H1 (cell line): Measurements from ENCODE around the gene SYCE1L. TPM values are rescaled to one million over a fixed set of nuclear protein-coding genes. Genes with fewer than 3 reads are reported as not detected.

ENCODE experiments used
- CREB1 ChIP-seq: IDR thresholded peaks from 2 replicates; pipeline ENCODE4 v1.6.1; 2012; ENCODE audit warnings: inconsistent platforms
- POLR2A ChIP-seq, 2 experiments: IDR thresholded peaks; 1 replicate in 1 of 2; 2 replicates in 1 of 2; pipeline ENCODE4 v1.6.1; 2011; ENCODE audit warnings: low read depth in 2 of 2, low read length in 2 of 2, mild to moderate bottlenecking in 2 of 2; ENCODE audit errors: control extremely low read depth in 1 of 2
- RBBP5 ChIP-seq: IDR thresholded peaks from 2 replicates; pipeline ENCODE4 v1.7.1; 2012; ENCODE audit warnings: low read depth, mild to moderate bottlenecking, inconsistent platforms, low read length, moderate library complexity, borderline replicate concordance
- RFX5 ChIP-seq: IDR thresholded peaks from 2 replicates; pipeline ENCODE4 v1.6.1; 2011; ENCODE audit warnings: low read depth, low read length, improper control_type of control experiment, borderline replicate concordance
- RXRA ChIP-seq: IDR thresholded peaks from 2 replicates; pipeline ENCODE4 v1.6.1; 2011; ENCODE audit warnings: low read depth, mild to moderate bottlenecking, low read length, moderate library complexity; ENCODE audit not compliant: insufficient read depth
- polyA plus RNA-seq, 7 experiments: library from polyadenylated mRNA; depleted of rRNA in 3 of 7; stranded (reverse) in 5 of 7; unstranded in 2 of 7; fragments of >200 nt in 5 of 7; fragments of 200-250 nt in 2 of 7; gene quantifications; 1 replicate in 5 of 7; 2 replicates in 1 of 7; 4 replicates in 1 of 7; pipeline versions ENCODE4 v1.2.1 to v1.2.3, GENCODE V29; 2011 to 2013; ENCODE audit warnings: missing spikeins in 2 of 7, mixed read lengths in 2 of 7
- total RNA-seq: library from RNA; stranded (reverse); fragmentation: NEBNext Ultra II Directional; extraction: Animal tissue kit (Norgen Biotek cat#: 25700); gene quantifications from 2 replicates; pipeline ENCODE4 v1.2.1, GENCODE V29; 2021
- TF ChIP-seq, protein P1 (sequence below): fragments of 300-600 bp; sonication (generic); IDR thresholded peaks from 2 replicates; pipeline ENCODE4 v1.7.1; 2012; ENCODE audit warnings: low read length, moderate library complexity, mild to moderate bottlenecking, inconsistent platforms; ENCODE audit not compliant: insufficient replicate concordance

The SYCE1L gene
- total and polyA plus RNA-seq, 2 of the 8 experiments (the other 6 are each of a cell fraction or from before 2014, with no cell fraction given): 5.8 to 6.8 TPM

DNA sequence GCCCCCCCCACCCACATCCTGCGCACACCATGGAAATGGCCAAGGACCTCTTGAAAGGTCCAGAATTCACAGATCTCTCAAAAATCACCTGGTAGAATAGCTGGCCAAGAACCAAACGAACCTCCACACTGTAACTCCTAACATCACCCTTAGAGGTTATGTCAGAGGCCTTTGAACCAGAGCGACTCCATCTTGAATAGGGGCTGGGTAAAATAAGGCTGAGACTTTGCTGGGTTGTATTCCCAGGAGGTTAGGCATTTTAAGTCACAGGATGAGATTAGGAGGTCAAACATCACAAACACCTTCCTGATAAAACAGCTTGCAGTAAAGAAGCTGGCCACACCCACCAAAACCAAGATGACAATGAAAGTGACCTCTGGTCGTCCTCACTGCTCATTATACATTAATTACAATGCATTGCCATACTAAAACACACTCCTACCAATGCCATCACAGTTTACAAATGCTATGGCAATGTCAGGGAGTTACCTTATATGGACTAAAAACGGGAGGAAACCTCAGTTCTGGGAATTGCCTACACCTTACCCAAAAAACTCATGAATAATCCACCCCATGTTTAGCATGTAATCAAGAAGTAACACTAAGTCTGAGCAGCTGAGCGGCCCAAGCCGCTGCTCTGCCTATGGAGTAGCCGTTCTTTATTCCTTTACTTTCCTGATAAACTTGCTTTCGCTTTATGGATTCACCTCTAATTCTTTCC lies 34.8 kb downstream of the SYCE1L start (continued):
- TF ChIP-seq, protein P1, sequence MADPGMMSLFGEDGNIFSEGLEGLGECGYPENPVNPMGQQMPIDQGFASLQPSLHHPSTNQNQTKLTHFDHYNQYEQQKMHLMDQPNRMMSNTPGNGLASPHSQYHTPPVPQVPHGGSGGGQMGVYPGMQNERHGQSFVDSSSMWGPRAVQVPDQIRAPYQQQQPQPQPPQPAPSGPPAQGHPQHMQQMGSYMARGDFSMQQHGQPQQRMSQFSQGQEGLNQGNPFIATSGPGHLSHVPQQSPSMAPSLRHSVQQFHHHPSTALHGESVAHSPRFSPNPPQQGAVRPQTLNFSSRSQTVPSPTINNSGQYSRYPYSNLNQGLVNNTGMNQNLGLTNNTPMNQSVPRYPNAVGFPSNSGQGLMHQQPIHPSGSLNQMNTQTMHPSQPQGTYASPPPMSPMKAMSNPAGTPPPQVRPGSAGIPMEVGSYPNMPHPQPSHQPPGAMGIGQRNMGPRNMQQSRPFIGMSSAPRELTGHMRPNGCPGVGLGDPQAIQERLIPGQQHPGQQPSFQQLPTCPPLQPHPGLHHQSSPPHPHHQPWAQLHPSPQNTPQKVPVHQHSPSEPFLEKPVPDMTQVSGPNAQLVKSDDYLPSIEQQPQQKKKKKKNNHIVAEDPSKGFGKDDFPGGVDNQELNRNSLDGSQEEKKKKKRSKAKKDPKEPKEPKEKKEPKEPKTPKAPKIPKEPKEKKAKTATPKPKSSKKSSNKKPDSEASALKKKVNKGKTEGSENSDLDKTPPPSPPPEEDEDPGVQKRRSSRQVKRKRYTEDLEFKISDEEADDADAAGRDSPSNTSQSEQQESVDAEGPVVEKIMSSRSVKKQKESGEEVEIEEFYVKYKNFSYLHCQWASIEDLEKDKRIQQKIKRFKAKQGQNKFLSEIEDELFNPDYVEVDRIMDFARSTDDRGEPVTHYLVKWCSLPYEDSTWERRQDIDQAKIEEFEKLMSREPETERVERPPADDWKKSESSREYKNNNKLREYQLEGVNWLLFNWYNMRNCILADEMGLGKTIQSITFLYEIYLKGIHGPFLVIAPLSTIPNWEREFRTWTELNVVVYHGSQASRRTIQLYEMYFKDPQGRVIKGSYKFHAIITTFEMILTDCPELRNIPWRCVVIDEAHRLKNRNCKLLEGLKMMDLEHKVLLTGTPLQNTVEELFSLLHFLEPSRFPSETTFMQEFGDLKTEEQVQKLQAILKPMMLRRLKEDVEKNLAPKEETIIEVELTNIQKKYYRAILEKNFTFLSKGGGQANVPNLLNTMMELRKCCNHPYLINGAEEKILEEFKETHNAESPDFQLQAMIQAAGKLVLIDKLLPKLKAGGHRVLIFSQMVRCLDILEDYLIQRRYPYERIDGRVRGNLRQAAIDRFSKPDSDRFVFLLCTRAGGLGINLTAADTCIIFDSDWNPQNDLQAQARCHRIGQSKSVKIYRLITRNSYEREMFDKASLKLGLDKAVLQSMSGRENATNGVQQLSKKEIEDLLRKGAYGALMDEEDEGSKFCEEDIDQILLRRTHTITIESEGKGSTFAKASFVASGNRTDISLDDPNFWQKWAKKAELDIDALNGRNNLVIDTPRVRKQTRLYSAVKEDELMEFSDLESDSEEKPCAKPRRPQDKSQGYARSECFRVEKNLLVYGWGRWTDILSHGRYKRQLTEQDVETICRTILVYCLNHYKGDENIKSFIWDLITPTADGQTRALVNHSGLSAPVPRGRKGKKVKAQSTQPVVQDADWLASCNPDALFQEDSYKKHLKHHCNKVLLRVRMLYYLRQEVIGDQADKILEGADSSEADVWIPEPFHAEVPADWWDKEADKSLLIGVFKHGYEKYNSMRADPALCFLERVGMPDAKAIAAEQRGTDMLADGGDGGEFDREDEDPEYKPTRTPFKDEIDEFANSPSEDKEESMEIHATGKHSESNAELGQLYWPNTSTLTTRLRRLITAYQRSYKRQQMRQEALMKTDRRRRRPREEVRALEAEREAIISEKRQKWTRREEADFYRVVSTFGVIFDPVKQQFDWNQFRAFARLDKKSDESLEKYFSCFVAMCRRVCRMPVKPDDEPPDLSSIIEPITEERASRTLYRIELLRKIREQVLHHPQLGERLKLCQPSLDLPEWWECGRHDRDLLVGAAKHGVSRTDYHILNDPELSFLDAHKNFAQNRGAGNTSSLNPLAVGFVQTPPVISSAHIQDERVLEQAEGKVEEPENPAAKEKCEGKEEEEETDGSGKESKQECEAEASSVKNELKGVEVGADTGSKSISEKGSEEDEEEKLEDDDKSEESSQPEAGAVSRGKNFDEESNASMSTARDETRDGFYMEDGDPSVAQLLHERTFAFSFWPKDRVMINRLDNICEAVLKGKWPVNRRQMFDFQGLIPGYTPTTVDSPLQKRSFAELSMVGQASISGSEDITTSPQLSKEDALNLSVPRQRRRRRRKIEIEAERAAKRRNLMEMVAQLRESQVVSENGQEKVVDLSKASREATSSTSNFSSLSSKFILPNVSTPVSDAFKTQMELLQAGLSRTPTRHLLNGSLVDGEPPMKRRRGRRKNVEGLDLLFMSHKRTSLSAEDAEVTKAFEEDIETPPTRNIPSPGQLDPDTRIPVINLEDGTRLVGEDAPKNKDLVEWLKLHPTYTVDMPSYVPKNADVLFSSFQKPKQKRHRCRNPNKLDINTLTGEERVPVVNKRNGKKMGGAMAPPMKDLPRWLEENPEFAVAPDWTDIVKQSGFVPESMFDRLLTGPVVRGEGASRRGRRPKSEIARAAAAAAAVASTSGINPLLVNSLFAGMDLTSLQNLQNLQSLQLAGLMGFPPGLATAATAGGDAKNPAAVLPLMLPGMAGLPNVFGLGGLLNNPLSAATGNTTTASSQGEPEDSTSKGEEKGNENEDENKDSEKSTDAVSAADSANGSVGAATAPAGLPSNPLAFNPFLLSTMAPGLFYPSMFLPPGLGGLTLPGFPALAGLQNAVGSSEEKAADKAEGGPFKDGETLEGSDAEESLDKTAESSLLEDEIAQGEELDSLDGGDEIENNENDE: no peak
- TF ChIP-seq POLR2A (IDR thresholded peaks at IDR 0.05; ENCODE audit: control extremely low read depth in 1 of 2, low read depth in 2 of 2, low read length in 2 of 2): no peak
- TF ChIP-seq RBBP5: no peak
- no peak for TF ChIP-seq RXRA
- no peak for TF ChIP-seq CREB1
- no peak for TF ChIP-seq RFX5
- TF ChIP-seq, all 59 proteins: peak for 0
